GM04503 (cell line): ENCODE results near the gene HMOX2.

Experiments used
- DNase-seq: peaks from one replicate; pipeline ENCODE4 v3.0.0-alpha.2; 2012; ENCODE audit warnings: low read depth

The HMOX2 gene

GRCh38 chr16:4505356-4506147 lies 29.4 kb downstream of the HMOX2 start:
- no peak for DNase-seq

DNA sequence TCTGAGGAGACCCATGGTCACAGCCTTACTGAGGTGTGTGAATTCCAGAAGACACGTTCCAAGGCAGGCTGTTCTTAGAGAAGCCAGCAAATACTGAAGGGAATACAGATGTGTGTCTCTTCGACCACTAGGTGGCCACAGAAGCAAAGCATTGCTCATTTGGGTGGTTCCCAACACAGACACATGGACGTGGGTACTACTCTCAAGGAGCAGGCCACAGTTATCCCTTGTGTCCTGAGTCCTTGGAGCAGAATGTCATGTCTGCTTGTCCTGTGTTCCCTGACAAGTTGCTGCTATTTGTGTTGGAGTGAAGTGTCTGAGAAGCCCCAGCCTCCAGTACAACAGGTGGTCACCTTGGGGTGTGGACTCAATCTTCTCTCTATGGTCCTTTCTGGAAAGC lies 30.3 kb downstream of the HMOX2 start:
- peak; percentile 43 for DNase-seq

GRCh38 chr16:4507588-4508345 lies 31.6 kb downstream of the HMOX2 start:
- no peak for DNase-seq

DNA sequence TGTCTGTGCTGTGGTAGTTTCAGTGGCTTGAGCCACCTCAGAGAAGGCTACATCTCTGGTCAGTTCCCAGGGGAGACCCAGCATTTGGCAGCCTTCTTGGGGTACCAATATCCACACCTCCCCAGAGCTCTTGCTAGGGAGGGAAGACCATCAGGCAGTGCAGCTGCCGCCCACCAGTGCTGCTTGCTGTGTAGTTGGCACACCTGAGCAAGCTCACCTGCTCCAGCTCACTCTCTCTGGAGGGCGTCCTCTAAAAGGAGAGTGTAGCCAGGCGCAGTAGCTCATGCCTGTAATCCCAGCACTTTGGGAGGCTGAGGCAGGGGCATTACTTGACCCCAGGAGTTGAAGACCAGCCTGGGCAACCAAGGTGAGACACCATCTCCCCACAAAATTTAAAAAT lies 32.6 kb downstream of the HMOX2 start:
- no peak for DNase-seq

DNA sequence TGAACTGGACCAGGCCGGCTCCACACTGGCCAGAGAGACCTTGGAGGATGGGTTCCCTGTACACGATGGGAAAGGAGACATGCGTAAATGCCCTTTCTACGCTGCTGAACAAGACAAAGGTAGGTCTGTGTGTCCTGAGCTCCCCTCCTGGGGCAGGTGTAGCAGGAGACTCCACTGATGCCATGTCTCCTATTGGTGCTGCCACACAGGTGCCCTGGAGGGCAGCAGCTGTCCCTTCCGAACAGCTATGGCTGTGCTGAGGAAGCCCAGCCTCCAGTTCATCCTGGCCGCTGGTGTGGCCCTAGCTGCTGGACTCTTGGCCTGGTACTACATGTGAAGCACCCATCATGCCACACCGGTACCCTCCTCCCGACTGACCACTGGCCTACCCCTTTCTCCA lies 33.2 kb downstream of the HMOX2 start:
- DNase-seq, result no peak

GRCh38 chr16:4510131-4510530 lies 33.9 kb downstream of the HMOX2 start:
- no peak for DNase-seq

- DNase-seq, result no peak
Measured at GRCh38 chr16:4510747-4511426, 34.7 kb downstream of the HMOX2 start.

GRCh38 chr16:4511441-4512082 lies 35.4 kb downstream of the HMOX2 start:
- no peak for DNase-seq

GRCh38 chr16:4512473-4512872 lies 36.3 kb downstream of the HMOX2 start:
- no peak for DNase-seq

DNA sequence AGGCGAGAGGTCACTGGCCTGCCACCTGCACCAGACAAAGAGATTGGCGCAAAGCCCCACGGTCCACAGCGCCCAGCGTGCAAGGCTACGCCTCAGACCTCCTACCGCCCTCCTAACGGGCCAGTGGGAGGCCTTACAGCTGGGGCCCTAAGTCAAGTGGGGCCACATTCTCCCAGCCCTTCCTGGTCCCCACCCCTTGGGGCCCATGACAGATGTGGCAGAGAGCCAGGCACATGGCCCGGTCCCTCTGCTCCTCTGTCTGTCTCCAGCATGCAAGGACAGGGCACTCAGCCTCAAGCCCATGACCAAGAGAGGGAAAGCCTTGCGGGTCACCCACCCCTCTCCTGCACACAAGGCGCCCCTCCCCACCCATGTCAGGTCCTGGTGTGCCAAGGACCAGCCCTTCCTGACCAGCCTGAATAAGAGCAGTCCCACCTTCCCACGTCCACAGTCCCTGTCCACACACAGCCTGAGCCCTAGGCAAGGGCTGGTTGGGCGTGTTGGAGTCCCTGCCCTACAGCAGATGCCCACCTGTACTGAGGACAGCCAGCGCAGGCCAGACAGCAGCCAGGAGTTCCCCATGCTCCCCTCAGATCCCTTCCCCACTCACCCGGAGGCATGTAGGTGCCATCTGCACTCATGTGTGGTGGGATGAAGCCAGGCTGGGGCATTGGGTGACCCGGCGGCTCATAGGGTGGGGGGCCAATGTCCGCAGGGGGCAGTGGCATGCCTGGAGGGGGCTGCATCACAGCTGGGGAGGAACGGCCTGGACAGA lies 37.1 kb downstream of the HMOX2 start:
- DNase-seq, result no peak

GRCh38 chr16:4513881-4514280 lies 37.7 kb downstream of the HMOX2 start:
- DNase-seq, result no peak

DNA sequence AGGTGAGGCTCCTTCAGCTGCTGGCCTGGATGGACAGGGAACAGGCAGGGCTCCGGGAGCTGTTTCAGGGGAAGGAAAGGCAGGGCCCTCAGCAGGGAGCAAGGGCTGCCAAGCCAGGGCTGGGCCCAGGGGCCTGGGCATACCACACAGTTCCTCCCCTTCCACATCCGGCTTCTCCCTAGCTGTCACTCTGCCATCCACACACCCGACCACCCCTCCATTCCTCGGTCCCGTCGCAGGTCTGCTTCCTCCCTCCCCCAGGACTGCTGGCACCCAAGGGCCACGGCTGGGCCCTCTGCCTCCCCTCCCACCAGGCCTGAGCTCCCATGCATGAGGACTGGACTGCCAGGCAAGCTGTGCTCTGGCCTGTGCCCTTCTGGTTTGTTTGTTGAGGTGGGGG lies 38.4 kb downstream of the HMOX2 start:
- no peak for DNase-seq

DNA sequence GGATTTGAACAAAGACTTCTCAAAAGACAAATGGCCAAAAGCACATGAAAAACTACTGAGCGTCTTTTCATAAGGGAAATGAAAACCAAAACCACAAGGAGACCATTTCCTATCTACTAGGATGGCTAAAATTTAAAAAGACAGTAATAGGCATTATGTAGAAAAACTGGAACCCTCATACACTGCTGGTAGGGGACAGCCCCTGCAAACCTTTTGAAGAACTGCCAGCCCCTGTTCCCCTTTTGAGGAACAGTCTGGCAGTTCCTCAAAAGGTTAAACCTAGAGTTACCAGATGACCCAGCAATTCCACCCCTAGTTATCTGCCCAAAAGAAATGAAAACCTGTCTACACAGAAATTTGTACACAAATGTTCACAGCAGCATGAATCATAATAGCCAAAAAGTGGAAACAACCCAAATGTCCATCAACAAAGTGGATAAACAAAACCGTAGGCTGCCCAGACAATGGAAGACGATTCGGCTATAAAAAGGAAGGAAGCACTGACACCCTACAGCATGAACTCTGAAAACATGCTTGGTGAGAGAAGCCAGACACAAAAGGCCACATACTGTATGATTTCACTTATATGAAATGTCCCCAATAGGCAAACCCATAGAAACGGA lies 39.5 kb downstream of the HMOX2 start:
- no peak for DNase-seq

- no peak for DNase-seq
Measured at GRCh38 chr16:4517812-4518680, 41.8 kb downstream of the HMOX2 start.

- DNase-seq, result no peak
Measured at GRCh38 chr16:4519274-4520058, 43.3 kb downstream of the HMOX2 start.

GRCh38 chr16:4520913-4521312 lies 44.7 kb downstream of the HMOX2 start:
- no peak for DNase-seq

DNA sequence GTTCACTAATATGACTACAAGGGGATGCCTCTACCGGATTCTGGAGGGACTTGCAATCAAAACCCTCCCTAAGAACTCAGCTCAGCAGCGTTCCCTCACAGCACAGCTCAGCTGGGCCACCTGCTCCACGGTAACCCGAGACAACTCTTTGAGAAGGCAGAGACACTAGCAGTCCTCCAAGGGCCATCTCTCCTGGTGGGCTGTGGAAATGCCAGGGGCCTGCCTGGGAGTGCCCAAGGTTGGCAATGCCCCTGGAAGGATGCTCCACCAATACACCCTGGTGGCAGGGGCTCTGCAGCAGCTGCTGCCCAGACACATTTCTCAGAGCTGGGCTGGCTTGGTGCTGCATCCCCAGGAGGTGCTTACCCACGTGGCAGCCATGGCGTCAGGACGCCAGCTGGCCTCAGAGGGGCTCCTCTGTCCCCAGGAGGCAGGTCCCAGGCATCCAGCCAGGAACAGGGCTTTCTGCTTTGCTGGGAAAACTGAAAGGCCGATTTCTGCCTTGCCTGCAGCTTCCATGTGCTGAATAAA lies 45.9 kb downstream of the HMOX2 start:
- no peak for DNase-seq

DNA sequence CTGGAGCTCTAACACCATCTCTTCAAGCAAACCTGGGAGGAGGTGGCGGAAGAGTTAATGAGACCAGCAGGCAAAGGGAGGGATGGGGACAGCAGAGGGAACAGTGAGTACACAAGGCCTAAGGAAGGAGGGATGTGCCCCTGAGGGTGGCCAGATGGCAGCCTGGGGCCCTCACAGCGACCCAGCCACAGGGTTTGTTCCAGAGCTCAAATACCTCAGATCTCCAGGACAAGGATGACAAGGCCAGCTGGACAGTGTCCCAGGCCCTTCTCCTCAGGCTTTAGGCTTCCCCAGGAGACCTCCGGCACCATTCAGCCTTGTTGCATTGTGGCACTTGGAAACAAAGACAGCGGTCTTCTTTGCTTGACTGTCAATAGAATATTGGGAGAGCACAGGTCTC lies 47.5 kb downstream of the HMOX2 start:
- no peak for DNase-seq

DNA sequence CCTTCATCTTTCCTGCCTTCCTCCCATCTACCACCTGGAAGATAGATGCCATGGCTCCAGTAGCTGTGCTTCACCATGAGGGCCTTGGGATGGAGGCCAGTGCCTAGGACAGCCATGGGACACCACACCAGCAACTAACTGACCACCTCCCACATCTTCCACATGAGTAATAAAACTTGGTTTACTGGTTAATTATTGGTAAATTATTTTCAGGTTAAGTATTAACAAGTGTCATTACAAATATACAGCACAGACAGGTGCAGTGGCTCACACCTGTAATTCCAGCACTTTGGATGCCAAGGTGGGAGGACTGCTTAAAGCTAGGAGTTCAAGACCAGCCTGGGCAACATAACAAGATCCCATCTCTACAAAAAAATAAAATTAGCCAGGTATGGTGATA lies 48.4 kb downstream of the HMOX2 start:
- no peak for DNase-seq
